Measurements from ENCODE around the gene SAMD4B. TPM values are rescaled to one million over a fixed set of nuclear protein-coding genes. Genes with fewer than 3 reads are reported as not detected.

Gene SAMD4B
- total and polyA plus RNA-seq, 9 of the 15 experiments (the other 6 are each of a cell fraction or from before 2014, with no cell fraction given), result 3.4 to 90.5 (median 38.0) TPM

DNA sequence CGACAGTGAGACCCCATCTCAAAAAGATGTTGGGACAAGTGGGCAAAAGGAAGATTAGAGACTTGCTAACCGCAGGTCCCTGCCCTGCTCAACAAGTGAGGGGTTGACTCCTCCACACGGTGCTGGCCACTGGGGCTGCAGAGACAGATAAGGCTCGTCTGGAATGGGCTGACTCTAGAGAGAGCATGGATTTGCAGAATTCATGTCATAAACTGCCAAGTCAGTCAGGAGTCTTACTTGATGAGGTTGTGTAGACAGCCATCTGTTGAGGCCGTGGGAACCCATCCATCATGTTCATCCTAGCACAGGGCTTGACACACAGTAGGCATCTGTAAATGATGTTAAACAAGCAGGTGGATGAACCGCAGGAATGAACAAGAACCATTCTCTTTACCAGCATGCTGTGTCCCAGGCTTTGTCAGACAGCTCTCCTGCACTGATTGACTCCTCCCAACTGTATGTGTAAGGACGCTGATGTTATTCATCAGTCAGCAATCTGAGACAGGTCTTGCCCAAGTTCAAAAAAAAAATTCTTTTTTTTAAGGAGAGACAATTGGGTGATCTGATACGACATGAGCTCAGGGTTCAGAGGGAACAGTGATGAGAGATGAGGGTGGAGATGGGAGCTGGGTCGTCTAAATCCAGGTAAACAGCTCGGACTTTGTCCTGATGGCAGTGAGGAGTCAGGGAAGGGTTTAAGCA is 39.8 kb downstream of the SAMD4B start (continued):
- TF ChIP-seq, protein P1, sequence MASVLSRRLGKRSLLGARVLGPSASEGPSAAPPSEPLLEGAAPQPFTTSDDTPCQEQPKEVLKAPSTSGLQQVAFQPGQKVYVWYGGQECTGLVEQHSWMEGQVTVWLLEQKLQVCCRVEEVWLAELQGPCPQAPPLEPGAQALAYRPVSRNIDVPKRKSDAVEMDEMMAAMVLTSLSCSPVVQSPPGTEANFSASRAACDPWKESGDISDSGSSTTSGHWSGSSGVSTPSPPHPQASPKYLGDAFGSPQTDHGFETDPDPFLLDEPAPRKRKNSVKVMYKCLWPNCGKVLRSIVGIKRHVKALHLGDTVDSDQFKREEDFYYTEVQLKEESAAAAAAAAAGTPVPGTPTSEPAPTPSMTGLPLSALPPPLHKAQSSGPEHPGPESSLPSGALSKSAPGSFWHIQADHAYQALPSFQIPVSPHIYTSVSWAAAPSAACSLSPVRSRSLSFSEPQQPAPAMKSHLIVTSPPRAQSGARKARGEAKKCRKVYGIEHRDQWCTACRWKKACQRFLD (CRISPR knock-in tag; IDR thresholded peaks at IDR 0.05), result peak; percentile 93
- TF ChIP-seq ZNF655 (CRISPR knock-in tag; IDR thresholded peaks at IDR 0.05), result no peak
- peak; percentile 34; the same call in 1 of the 2 replicates for TF ChIP-seq LEF1 (IDR thresholded peaks at IDR 0.05)
- no peak for TF ChIP-seq RBM25 (IDR thresholded peaks at IDR 0.05; ENCODE audit: low read depth, low read length, severe bottlenecking)
- TF ChIP-seq ZNF551 (CRISPR knock-in tag; IDR thresholded peaks at IDR 0.05), result no peak
- no peak for TF ChIP-seq JUNB (CRISPR knock-in tag; conservative IDR thresholded peaks at IDR 0.05)
- TF ChIP-seq LARP7 (IDR thresholded peaks at IDR 0.05), result no peak
- TF ChIP-seq, protein P2, sequence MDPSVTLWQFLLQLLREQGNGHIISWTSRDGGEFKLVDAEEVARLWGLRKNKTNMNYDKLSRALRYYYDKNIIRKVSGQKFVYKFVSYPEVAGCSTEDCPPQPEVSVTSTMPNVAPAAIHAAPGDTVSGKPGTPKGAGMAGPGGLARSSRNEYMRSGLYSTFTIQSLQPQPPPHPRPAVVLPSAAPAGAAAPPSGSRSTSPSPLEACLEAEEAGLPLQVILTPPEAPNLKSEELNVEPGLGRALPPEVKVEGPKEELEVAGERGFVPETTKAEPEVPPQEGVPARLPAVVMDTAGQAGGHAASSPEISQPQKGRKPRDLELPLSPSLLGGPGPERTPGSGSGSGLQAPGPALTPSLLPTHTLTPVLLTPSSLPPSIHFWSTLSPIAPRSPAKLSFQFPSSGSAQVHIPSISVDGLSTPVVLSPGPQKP (CRISPR knock-in tag; IDR thresholded peaks at IDR 0.05), result no peak
- peak; percentile 90 for TF ChIP-seq TAL1 (IDR thresholded peaks at IDR 0.05)
- TF ChIP-seq SMAD3 (CRISPR knock-in tag; conservative IDR thresholded peaks at IDR 0.05), result no peak
- TF ChIP-seq ZNF165 (CRISPR knock-in tag; IDR thresholded peaks at IDR 0.05; ENCODE audit: borderline replicate concordance), result no peak
- no peak for TF ChIP-seq ZNF212 (CRISPR knock-in tag; IDR thresholded peaks at IDR 0.05)
- TF ChIP-seq THAP7 (CRISPR knock-in tag; IDR thresholded peaks at IDR 0.05), result no peak
- no peak for TF ChIP-seq SRSF3 (IDR thresholded peaks at IDR 0.05; ENCODE audit: insufficient read depth, low read length)
- TF ChIP-seq IFI16 (CRISPR knock-in tag; IDR thresholded peaks at IDR 0.05), result no peak
- TF ChIP-seq SAFB2 (IDR thresholded peaks at IDR 0.05; ENCODE audit: borderline replicate concordance, low read depth, low read length, severe bottlenecking), result no peak
- TF ChIP-seq HDAC1 (IDR thresholded peaks at IDR 0.05), result peak in 1 of 2 experiments; percentile 98; a peak in 2 of 4 replicates
- peak; percentile 62 to 66; a peak in 3 of 4 replicates for TF ChIP-seq MAZ (CRISPR knock-in tag; conservative IDR thresholded peaks at IDR 0.05 in 1 of 2, IDR thresholded peaks at IDR 0.05 in 1 of 2)
- no peak for TF ChIP-seq ZNF347 (CRISPR knock-in tag; IDR thresholded peaks at IDR 0.05; ENCODE audit: low read depth)
- TF ChIP-seq ATF2 (CRISPR knock-in tag; IDR thresholded peaks at IDR 0.05), result no peak
- TF ChIP-seq NFE2L1 (tag; IDR thresholded peaks at IDR 0.05; ENCODE audit: borderline replicate concordance, low read depth), result no peak
- TF ChIP-seq ZNF217 (CRISPR knock-in tag; IDR thresholded peaks at IDR 0.05), result no peak
- TF ChIP-seq SAP30 (IDR thresholded peaks at IDR 0.05; ENCODE audit: borderline replicate concordance, insufficient read depth, low read depth, low read length, poor library complexity, severe bottlenecking), result no peak

Data from K562 (cell line).